Measurements from ENCODE around the gene OSTN.

Gene OSTN

DNA sequence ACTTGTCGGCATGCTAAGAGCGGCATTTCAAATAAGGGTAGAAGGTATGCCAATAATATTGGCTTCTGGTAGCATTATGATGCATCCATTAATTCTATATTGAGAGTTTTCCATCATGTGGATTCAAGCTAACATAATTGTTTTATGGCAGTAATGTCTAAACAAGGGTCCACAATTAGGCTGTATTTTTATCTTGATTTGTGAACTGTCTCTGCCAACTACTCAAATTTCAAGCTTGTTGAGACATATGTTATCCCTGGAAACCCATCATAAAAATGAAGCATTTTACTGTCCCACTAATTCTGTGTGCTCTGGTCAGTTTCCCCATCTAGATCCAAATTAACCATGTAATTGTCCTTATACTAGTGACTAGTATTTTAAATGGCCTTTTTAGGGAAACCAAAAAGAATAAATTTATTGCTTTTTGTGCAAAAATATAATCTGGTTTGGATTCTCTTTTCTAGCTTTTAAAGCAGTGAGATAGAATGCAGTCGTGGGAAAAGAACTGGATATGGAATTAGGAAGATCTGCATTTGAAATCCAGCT, 1.2 kb upstream of the OSTN start:
- DNase-seq (ENCODE audit: low spot score in 2 of 2) = no peak
- no peak for ATAC-seq (ENCODE audit: low read depth)
- Mint-ChIP-seq H3K4me3 (no peak overlapping the region), H3K4me1 (peaks cover 2% of the 10 kb centered on the region), H3K27me3 (no peaks in the 10 kb centered on the region), H3K27ac (no peak overlapping the region), H3K36me3 (no peaks in the 10 kb centered on the region), H3K9me3 (no peaks in the 10 kb centered on the region)

DNA sequence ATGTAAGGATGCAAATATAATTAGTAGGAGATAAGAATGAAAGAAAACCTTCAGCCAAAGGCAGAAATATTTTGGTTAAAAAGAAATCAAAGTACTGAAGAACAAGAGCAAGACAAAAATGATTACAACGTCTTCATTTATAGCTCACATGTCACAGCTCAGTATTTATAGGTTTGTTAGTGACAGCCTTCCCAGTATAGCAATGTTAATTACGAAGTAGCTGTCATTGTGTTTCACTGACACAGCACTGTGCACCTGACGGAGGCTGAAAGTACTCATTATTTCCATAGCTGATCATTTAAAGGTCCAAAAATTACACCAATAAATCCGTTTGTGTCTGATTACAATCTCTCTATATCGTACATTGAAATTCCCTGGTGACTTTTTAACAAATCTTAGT, 561 bp upstream of the OSTN start:
- Mint-ChIP-seq H3K27me3 (no peaks in the 10 kb centered on the region), H3K4me3 (no peak overlapping the region), H3K9me3 (no peaks in the 10 kb centered on the region), H3K27ac (no peak overlapping the region), H3K4me1 (peaks cover 2% of the 10 kb centered on the region), H3K36me3 (no peaks in the 10 kb centered on the region)
- DNase-seq (ENCODE audit: low spot score in 2 of 2) (no peak), ATAC-seq (ENCODE audit: low read depth) (no peak)

DNA sequence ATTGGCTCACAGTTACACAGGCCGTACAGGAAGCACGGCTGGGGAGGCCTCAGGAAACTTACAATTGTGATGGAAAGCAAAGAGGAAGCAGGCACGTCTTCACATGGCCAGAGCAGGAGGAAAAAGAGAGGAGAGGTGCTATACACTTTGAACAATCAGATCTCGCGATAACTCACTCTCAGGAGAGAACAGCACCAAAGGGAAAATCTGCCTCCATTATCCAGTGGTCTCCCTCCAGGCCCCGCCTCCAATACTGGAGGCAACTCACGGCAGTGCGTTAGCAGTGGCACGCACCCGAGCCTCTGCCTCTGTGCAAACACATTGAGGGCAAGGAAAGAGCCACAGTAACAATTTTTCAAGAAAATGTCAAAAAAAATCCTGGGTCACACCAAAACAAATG, 11.0 kb downstream of the OSTN start:
- Mint-ChIP-seq H3K36me3 (peaks cover 9% of the 10 kb centered on the region), H3K4me3 (no peak overlapping the region), H3K27ac (no peak overlapping the region), H3K9me3 (peaks cover 1% of the 10 kb centered on the region), H3K4me1 (peaks cover 7% of the 10 kb centered on the region), H3K27me3 (no peaks in the 10 kb centered on the region)
- no peak for DNase-seq (ENCODE audit: low spot score in 2 of 2)
- no peak for ATAC-seq (ENCODE audit: low read depth)

DNA sequence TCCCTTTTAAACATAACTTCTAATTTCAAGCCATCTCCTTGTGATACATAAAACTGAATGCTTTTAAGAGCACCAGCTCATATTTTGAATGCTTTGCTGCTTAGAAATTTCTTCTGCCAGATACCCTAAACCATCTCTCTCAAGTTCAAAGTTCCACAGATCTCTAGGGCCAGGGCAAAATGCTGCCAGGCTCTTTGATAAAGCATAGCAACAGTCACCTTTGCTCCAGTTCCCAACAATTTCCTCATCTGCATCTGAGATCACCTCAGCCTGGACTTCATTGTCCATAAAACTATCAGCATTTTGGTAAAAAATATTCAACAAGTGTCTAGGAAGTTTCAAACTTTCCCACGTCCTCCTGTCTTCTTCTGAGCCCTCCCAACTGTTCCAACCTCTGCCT, 17.5 kb downstream of the OSTN start:
- DNase-seq (ENCODE audit: low spot score in 2 of 2) = no peak
- Mint-ChIP-seq H3K27me3 (no peaks in the 10 kb centered on the region), H3K36me3 (peaks cover 17% of the 10 kb centered on the region), H3K4me1 (no peaks in the 10 kb centered on the region), H3K27ac (peak overlapping the region; percentile 24), H3K4me3 (no peak overlapping the region), H3K9me3 (peaks cover 3% of the 10 kb centered on the region)
- ATAC-seq (ENCODE audit: low read depth) = no peak

DNA sequence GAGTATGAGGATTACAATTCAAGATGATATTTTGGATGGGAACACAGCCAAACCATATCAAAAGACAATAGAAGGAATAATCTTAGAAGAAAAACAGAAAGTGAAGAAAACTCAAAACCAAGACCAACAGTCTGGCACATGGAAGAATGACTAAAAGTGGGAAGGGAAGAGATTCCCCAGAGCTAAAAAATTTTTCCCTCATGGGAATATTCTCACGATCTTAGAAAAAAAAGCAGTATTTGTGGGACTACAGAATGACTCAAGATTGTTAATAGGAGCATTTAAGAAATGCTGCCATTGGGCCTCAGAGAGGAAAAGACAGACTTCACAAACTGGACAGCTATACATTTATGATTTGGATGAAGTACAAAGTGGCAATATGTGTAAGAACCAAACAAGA, 18.3 kb downstream of the OSTN start:
- H3K4me3 Mint-ChIP-seq = no peak overlapping the region
- H3K36me3 Mint-ChIP-seq = peaks cover 17% of the 10 kb centered on the region
- no peak for ATAC-seq (ENCODE audit: low read depth)
- H3K4me1 Mint-ChIP-seq = no peaks in the 10 kb centered on the region
- no peaks in the 10 kb centered on the region for H3K27me3 Mint-ChIP-seq
- no peak overlapping the region for H3K27ac Mint-ChIP-seq
- DNase-seq (ENCODE audit: low spot score in 2 of 2) = no peak
- H3K9me3 Mint-ChIP-seq = peaks cover 3% of the 10 kb centered on the region

DNA sequence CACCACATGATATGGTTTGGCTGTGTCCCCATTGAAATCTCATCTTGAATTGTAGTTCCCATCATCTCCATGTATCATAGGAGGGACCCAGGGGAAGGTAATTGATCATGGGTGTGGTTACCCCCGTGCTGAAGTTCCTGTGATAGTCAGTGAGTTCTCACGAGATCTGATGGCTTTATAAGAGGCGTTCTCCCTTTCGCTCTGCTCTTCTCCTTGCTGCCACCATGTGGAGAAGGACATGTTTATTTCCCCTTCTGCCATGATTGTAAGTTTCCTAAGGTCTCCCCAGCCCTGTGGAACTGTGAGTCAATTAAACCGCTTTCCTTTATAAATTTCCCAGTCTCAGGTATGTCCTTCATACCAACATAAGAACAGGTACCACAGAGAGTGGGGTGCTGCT, 21.9 kb downstream of the OSTN start:
- DNase-seq (ENCODE audit: low spot score in 2 of 2) (no peak), ATAC-seq (ENCODE audit: low read depth) (no peak)
- no peaks in the 10 kb centered on the region for H3K4me1 Mint-ChIP-seq
- H3K4me3 Mint-ChIP-seq = no peak overlapping the region
- peaks cover 5% of the 10 kb centered on the region for H3K9me3 Mint-ChIP-seq
- H3K27me3 Mint-ChIP-seq = no peaks in the 10 kb centered on the region
- no peak overlapping the region for H3K27ac Mint-ChIP-seq
- peaks cover 10% of the 10 kb centered on the region for H3K36me3 Mint-ChIP-seq

DNA sequence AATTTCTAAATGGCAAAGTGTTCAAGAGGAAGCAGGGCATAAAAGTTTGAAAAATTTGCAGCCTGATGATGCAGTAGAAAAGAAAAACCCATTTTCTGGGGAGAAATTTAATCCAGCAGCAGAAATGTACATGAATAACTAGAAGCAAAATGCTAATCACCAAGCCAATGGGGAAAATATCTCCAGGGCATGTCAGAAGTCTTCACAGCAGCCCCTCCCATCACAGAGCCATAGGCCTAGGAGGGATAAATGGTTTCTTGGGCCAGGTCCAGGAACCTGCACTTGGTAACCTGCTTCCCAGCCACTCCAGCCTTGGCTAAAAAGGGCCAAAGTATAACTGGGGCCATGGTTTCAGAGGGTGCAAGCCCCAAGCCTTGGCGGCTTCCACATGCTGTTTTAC, 22.6 kb downstream of the OSTN start:
- ATAC-seq (ENCODE audit: low read depth) = no peak
- no peak overlapping the region for H3K4me3 Mint-ChIP-seq

DNA sequence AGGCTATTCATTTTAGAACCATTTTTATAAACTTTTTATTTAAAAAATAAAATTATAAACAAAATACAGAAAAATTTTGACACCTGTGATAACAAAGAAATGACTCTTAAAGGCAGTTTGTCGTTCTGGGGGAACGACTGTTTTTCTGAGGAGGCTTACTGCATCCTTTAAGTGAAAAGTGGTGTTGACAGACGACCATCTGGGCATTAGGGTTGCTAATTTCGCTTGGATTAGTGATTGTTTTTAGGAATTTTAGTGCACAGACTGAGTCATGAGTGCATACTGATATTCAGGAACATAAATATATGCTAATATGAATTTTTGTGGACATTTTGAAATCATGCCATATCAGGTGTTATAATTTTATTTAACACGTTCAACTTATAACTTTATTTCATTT, 28.5 kb downstream of the OSTN start:
- Mint-ChIP-seq H3K27ac (no peak overlapping the region), H3K4me3 (no peak overlapping the region), H3K4me1 (peaks cover 2% of the 10 kb centered on the region), H3K27me3 (no peaks in the 10 kb centered on the region), H3K9me3 (peaks cover 2% of the 10 kb centered on the region), H3K36me3 (no peaks in the 10 kb centered on the region)
- DNase-seq (ENCODE audit: low spot score in 2 of 2) (no peak), ATAC-seq (ENCODE audit: low read depth) (no peak)

More for the DNA sequence above, 22.6 kb downstream of the OSTN start:
- Mint-ChIP-seq H3K4me1 (no peaks in the 10 kb centered on the region), H3K9me3 (peaks cover 5% of the 10 kb centered on the region), H3K27ac (no peak overlapping the region), H3K36me3 (peaks cover 10% of the 10 kb centered on the region), H3K27me3 (no peaks in the 10 kb centered on the region)
- no peak for DNase-seq (ENCODE audit: low spot score in 2 of 2)

DNA sequence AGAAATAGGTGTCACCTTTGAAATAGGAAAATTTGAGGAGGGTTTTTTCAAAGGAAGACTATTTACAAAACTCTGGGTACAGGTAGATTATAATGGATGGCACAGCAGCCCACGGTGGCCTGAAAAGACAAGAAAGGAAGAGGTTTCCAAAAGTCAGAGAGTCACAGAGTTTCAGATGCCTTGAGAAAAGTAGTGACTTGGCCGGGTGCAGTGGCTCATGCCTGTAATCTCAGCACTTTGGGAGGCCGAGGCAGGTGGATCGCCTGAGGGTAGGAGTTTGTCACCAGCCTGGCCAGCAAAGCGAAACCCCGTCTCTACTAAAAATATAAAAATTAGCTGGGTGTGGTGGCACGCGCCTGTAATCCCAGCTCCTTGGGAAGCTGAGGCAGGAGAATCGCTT, 35.2 kb downstream of the OSTN start:
- no peak for ATAC-seq (ENCODE audit: low read depth)
- no peaks in the 10 kb centered on the region for H3K36me3 Mint-ChIP-seq
- H3K9me3 Mint-ChIP-seq = no peaks in the 10 kb centered on the region
- no peak overlapping the region for H3K27ac Mint-ChIP-seq
- no peaks in the 10 kb centered on the region for H3K27me3 Mint-ChIP-seq
- peaks cover 22% of the 10 kb centered on the region for H3K4me1 Mint-ChIP-seq
- DNase-seq (ENCODE audit: low spot score in 2 of 2) = no peak
- H3K4me3 Mint-ChIP-seq = no peak overlapping the region

DNA sequence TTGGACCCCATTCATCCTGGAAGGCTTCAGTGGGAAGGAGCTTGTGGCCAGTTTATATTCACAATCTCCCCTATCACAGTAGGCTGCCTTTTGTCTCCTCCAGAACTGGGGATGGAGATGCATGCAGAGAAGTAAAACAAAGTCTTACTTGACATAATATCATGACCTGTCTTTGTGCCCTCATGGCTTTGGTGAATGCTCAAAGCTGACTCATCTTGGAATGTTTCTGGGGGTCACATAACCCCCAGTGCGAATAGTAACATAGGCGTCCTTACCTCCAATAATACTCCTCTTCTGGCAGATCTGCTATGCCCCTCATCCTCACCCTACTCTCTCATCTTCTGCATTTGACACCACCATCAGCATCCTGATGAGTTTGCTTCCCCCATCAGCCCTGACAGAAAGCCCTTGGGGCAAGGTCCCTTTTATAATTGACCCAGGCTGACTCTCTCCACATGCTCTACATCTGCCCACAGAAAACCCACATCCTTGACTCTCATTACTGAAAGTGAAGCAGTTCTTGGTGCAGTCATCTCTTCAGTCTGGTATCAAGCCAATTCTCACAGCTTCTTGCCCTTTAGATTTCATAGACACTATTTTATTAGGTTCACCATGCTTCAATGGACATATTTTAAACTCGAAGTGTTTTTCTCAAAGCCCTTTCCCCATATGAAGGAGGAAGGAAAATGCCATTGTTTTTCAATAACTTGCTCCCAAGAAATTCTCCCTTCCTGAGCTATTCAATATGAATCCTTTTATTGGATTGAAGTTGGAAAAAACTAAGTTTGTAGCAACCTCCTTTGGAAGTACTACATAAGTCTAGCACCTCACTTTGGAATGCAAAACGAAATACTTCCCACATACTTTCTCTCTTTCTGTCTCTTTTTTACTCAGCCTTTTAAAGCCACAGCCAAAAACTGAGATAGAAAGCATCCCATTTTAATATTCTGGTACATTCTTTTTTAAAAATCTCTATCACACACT, 36.6 kb downstream of the OSTN start:
- ATAC-seq (ENCODE audit: low read depth) (peak; percentile 90), DNase-seq (ENCODE audit: low spot score in 2 of 2) (no peak)
- H3K9me3 Mint-ChIP-seq = no peaks in the 10 kb centered on the region
- H3K4me3 Mint-ChIP-seq = no peak overlapping the region
- peaks cover 28% of the 10 kb centered on the region for H3K4me1 Mint-ChIP-seq
- H3K27me3 Mint-ChIP-seq = no peaks in the 10 kb centered on the region
- no peak overlapping the region for H3K27ac Mint-ChIP-seq
- H3K36me3 Mint-ChIP-seq = no peaks in the 10 kb centered on the region

DNA sequence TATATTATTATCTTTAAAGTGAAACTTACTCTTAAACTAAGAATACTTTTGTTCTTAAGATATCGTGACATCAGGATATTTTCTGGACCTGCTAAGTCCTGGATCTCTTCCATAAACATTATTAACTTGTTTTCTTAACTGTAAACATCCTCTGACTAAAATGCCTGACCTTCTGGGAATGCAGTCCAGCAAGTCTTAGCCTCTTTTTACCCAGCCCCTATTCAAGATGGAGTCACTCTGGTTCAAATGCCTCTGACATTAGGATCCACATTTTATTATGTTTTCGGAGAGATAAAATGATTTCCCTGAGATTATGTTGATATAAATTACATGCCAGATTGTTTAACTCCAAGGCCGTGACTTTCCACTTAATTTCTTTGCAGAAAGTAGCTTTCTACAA, 37.6 kb downstream of the OSTN start:
- Mint-ChIP-seq H3K27me3 (no peaks in the 10 kb centered on the region), H3K4me1 (peaks cover 26% of the 10 kb centered on the region), H3K36me3 (no peaks in the 10 kb centered on the region), H3K9me3 (no peaks in the 10 kb centered on the region), H3K27ac (peak overlapping the region; percentile 2), H3K4me3 (no peak overlapping the region)
- DNase-seq (ENCODE audit: low spot score in 2 of 2) (no peak), ATAC-seq (ENCODE audit: low read depth) (no peak)

DNA sequence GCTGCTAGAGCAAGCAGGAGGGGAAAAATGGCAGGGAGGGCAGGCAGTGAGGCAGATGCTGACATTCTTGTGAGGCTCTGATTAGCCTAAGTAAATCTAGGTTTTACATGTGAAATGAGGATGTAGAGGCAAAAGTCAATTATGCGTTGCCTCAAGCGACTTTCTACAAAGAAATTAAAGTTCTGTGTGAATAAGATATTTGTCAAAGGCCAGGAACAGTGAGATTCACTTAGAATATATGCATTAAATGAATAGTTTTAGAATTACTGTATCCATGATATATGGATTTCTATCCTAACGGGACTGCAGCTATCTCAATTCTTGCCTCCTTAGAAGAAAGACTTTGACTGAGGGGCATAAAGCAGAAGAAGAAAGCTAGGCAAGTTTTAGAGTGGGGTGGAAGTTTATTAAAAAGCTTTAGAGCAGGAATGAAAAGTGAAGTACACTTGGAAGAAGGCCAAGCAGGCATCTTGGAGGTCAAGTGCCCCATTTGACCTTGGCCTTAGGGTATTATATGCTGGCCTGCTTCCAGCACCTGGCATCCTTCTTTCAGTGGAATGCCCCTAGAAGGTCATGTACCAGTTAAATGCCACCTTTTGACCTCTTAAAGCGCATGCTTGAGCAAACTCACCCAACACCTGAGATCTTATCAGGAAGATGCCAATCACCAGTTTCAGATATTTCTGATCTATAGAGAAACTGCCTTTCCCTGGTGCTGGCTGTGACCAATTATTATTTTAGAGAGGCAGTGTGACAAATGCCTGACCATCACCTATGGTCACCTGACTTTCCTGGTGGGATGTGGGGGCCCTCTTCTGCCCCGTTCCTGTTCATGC, 38.2 kb downstream of the OSTN start:
- DNase-seq (ENCODE audit: low spot score in 2 of 2) (no peak), ATAC-seq (ENCODE audit: low read depth) (no peak)
- Mint-ChIP-seq H3K4me3 (no peak overlapping the region), H3K27ac (peak overlapping the region; percentile 2), H3K9me3 (no peaks in the 10 kb centered on the region), H3K36me3 (no peaks in the 10 kb centered on the region), H3K27me3 (no peaks in the 10 kb centered on the region), H3K4me1 (peaks cover 26% of the 10 kb centered on the region)

DNA sequence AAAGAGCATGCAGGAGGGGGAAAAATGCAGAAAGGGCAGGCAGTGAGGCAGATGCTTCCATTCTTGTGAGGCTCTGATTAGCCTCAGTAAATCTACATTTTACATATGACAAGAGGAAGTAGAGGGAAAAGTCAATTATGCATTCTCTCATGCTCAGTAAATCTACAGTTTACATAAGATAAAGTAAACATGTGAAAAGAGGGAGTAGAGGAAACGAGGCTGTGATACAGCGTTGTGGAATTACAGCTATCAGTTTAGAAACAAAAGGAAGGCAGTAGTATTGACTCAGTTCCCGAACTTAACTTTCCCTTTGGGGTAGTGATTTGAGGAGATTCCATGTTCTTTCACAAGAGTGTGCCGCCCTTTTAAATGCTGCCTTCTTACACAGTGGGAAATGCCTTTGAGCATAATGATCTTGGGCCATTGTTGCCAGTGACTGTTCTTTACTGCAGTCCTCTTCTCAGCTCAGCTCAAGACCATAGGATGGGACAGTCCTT, 39.3 kb downstream of the OSTN start:
- DNase-seq (ENCODE audit: low spot score in 2 of 2) = no peak
- no peak for ATAC-seq (ENCODE audit: low read depth)
- Mint-ChIP-seq H3K36me3 (no peaks in the 10 kb centered on the region), H3K27ac (no peak overlapping the region), H3K4me1 (peaks cover 26% of the 10 kb centered on the region), H3K4me3 (no peak overlapping the region), H3K27me3 (no peaks in the 10 kb centered on the region), H3K9me3 (no peaks in the 10 kb centered on the region)

DNA sequence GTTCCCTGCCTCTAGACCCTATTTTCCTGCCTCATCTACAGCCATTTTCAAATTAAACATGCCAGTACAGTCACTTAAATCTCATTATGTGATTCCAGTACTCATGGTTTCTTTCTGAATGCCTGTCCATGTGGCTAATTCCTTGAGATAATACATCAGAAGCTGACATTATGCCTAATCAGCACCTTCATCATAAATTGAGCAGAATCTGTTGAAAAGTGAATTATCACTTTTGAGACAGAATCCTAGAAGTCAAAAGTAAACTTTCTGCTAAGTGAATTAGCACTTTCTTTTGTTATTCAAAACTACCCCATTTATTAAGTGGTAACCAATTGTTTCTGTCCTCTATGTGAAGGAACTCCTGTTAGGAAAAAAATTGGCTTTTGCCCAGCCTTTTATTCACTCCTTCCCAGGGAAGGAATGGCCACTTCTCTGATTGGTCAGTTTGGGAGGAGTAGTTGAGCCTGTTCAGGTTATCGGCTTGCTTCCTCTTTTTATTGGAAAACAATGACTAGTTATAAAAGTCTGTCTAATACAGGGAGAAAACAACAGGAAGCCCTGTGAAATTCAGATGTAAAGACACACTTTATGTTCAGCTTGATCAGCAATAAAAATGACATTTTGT, 40.5 kb downstream of the OSTN start:
- no peak overlapping the region for H3K4me3 Mint-ChIP-seq
- H3K36me3 Mint-ChIP-seq = no peaks in the 10 kb centered on the region
- no peak for ATAC-seq (ENCODE audit: low read depth)
- H3K9me3 Mint-ChIP-seq = no peaks in the 10 kb centered on the region
- H3K27ac Mint-ChIP-seq = no peak overlapping the region
- no peak for DNase-seq (ENCODE audit: low spot score in 2 of 2)
- H3K4me1 Mint-ChIP-seq = peaks cover 26% of the 10 kb centered on the region
- no peaks in the 10 kb centered on the region for H3K27me3 Mint-ChIP-seq
